Measurements from ENCODE around the gene DPP6.

DPP6 gene

GRCh38 chr7:154427533-154427932 lies 375.3 kb downstream of the DPP6 start:
- no peak overlapping the region for H3K4me3 ChIP-seq (ENCODE audit: low read length)
- no peak for DNase-seq (ENCODE audit: low read depth, low spot score)

- no peak for DNase-seq (ENCODE audit: low read depth, low spot score)
- H3K4me3 ChIP-seq (ENCODE audit: low read length) = no peak overlapping the region
Observed at GRCh38 chr7:154429666-154430404, 377.6 kb downstream of the DPP6 start.

- no peak for DNase-seq (ENCODE audit: low read depth, low spot score)
- H3K4me3 ChIP-seq (ENCODE audit: low read length) = no peak overlapping the region
Observed at GRCh38 chr7:154430640-154431039, 378.4 kb downstream of the DPP6 start.

GRCh38 chr7:154431045-154431444 lies 378.8 kb downstream of the DPP6 start:
- H3K4me3 ChIP-seq (ENCODE audit: low read length) = no peak overlapping the region
- no peak for DNase-seq (ENCODE audit: low read depth, low spot score)

- no peak overlapping the region for H3K4me3 ChIP-seq (ENCODE audit: low read length)
- no peak for DNase-seq (ENCODE audit: low read depth, low spot score)
Observed at GRCh38 chr7:154433632-154434598, 381.7 kb downstream of the DPP6 start.

GRCh38 chr7:154436560-154436959 lies 384.4 kb downstream of the DPP6 start:
- H3K4me3 ChIP-seq (ENCODE audit: low read length) = no peak overlapping the region
- DNase-seq (ENCODE audit: low read depth, low spot score) = no peak

GRCh38 chr7:154437234-154437633 lies 385.0 kb downstream of the DPP6 start:
- DNase-seq (ENCODE audit: low read depth, low spot score) = no peak
- no peak overlapping the region for H3K4me3 ChIP-seq (ENCODE audit: low read length)

GRCh38 chr7:154438571-154439367 lies 386.6 kb downstream of the DPP6 start:
- no peak for DNase-seq (ENCODE audit: low read depth, low spot score)
- no peak overlapping the region for H3K4me3 ChIP-seq (ENCODE audit: low read length)

GRCh38 chr7:154440058-154440457 lies 387.9 kb downstream of the DPP6 start:
- DNase-seq (ENCODE audit: low read depth, low spot score) = no peak
- no peak overlapping the region for H3K4me3 ChIP-seq (ENCODE audit: low read length)

GRCh38 chr7:154440651-154441050 lies 388.5 kb downstream of the DPP6 start:
- no peak for DNase-seq (ENCODE audit: low read depth, low spot score)
- no peak overlapping the region for H3K4me3 ChIP-seq (ENCODE audit: low read length)

- no peak for DNase-seq (ENCODE audit: low read depth, low spot score)
- no peak overlapping the region for H3K4me3 ChIP-seq (ENCODE audit: low read length)
Observed at GRCh38 chr7:154441811-154442210, 389.6 kb downstream of the DPP6 start.

- no peak for DNase-seq (ENCODE audit: low read depth, low spot score)
- no peak overlapping the region for H3K4me3 ChIP-seq (ENCODE audit: low read length)
Observed at GRCh38 chr7:154442939-154443338, 390.7 kb downstream of the DPP6 start.

- DNase-seq (ENCODE audit: low read depth, low spot score) = no peak
- H3K4me3 ChIP-seq (ENCODE audit: low read length) = no peak overlapping the region
Observed at GRCh38 chr7:154450451-154450850, 398.3 kb downstream of the DPP6 start.

- DNase-seq (ENCODE audit: low read depth, low spot score) = no peak
- H3K4me3 ChIP-seq (ENCODE audit: low read length) = no peak overlapping the region
Observed at GRCh38 chr7:154451480-154452457, 399.6 kb downstream of the DPP6 start.

- no peak for DNase-seq (ENCODE audit: low read depth, low spot score)
- H3K4me3 ChIP-seq (ENCODE audit: low read length) = no peak overlapping the region
Observed at GRCh38 chr7:154463794-154464193, 411.6 kb downstream of the DPP6 start.

GRCh38 chr7:154469652-154470051 lies 417.5 kb downstream of the DPP6 start:
- no peak for DNase-seq (ENCODE audit: low read depth, low spot score)
- H3K4me3 ChIP-seq (ENCODE audit: low read length) = no peak overlapping the region

- DNase-seq (ENCODE audit: low read depth, low spot score) = no peak
- no peak overlapping the region for H3K4me3 ChIP-seq (ENCODE audit: low read length)
Observed at GRCh38 chr7:154472343-154472742, 420.1 kb downstream of the DPP6 start.

- no peak overlapping the region for H3K4me3 ChIP-seq (ENCODE audit: low read length)
- DNase-seq (ENCODE audit: low read depth, low spot score) = no peak
Observed at GRCh38 chr7:154473360-154473759, 421.2 kb downstream of the DPP6 start.

Data from Jurkat, Clone E6-1 (cell line).